Caco-2 (cell line): Measurements from ENCODE around the gene BMERB1. TPM values are rescaled to one million over a fixed set of nuclear protein-coding genes. Genes with fewer than 3 reads are reported as not detected.

Experiments
- BruUV-seq: library from RNA; stranded (reverse); fragments of 400-500 nt; replicated peaks from 2 replicates; lab custom pipeline; 2021; lab: Mats Ljungman, UMichigan
- CTCF ChIA-PET: fragments of 300-600 bp; sonication (Branson Sonifier 250); formaldehyde crosslinking; loops from one replicate; lab custom pipeline; 2022; ENCODE audit warnings: antibody characterized with exemption; lab: Charles Lee
- POLR2A ChIA-PET: fragments of 300-600 bp; sonication (Branson Sonifier 250); formaldehyde crosslinking; loops from one replicate; lab custom pipeline; 2022; ENCODE audit warnings: antibody characterized with exemption; lab: Charles Lee
- DNase-seq, 2 experiments: peaks; one replicate each; pipeline versions ENCODE4 v3.0.0 to v3.0.0-alpha.2; 2020 to 2022
- H3K27me3 ChIP-seq: replicated peaks from 2 replicates; pipeline ENCODE4 v1.6.0; 2011; ENCODE audit warnings: low read length; ENCODE audit not compliant: control insufficient read depth, insufficient read depth
- H3K36me3 ChIP-seq: 2 replicates; pipeline ENCODE4 v1.5.1; 2011; ENCODE audit warnings: low read length; ENCODE audit not compliant: control insufficient read depth, insufficient read depth
- H3K4me1 ChIP-seq: fragments of 250-450 bp; sonication (Bioruptor Pico); 2 replicates; pipeline ENCODE4 v1.5.1; 2020; ENCODE audit warnings: mild to moderate bottlenecking
- H3K4me3 ChIP-seq: 2 replicates; pipeline ENCODE4 v1.5.1; 2011; ENCODE audit warnings: low read depth, mild to moderate bottlenecking, control low read depth, low read length
- H3K9me3 ChIP-seq: fragments of 250-450 bp; sonication (Bioruptor Pico); 2 replicates; pipeline ENCODE4 v1.5.1; 2020; ENCODE audit warnings: mild to moderate bottlenecking, moderate library complexity
- H3K27ac Mint-ChIP-seq: one replicate; pipeline ENCODE4 v1.8.0; 2022; ENCODE audit warnings: mixed read lengths; ENCODE audit not compliant: unreplicated experiment
- H3K27me3 Mint-ChIP-seq: one replicate; pipeline ENCODE4 v1.8.0; 2022; ENCODE audit warnings: mixed read lengths; ENCODE audit not compliant: insufficient read depth, unreplicated experiment
- H3K36me3 Mint-ChIP-seq: one replicate; pipeline ENCODE4 v1.8.0; 2022; ENCODE audit warnings: mild to moderate bottlenecking, mixed read lengths; ENCODE audit not compliant: insufficient read depth, unreplicated experiment
- H3K4me1 Mint-ChIP-seq: one replicate; pipeline ENCODE4 v1.8.0; 2022; ENCODE audit warnings: low read depth, mixed read lengths; ENCODE audit not compliant: unreplicated experiment
- H3K4me3 Mint-ChIP-seq: one replicate; pipeline ENCODE4 v1.8.0; 2022; ENCODE audit warnings: mild to moderate bottlenecking, moderate library complexity, mixed read lengths; ENCODE audit not compliant: unreplicated experiment
- H3K9me3 Mint-ChIP-seq: one replicate; pipeline ENCODE4 v1.8.0; 2022; ENCODE audit warnings: mixed read lengths; ENCODE audit not compliant: unreplicated experiment
- intact Hi-C: fragments of 100-400 bp; cut with micrococcal nuclease; formaldehyde crosslinking; loops from one replicate; pipeline ENCODE4 v1.10.0; 2022; ENCODE audit not compliant: unreplicated experiment
- total RNA-seq: library from RNA; stranded (reverse); gene quantifications from 2 replicates; pipeline ENCODE4 v1.2.3, GENCODE V29; 2022
- TF ChIP-seq, protein P1 (sequence below), 2 experiments: fragments of 200-600 bp in 1 of 2; IDR thresholded peaks; 1 replicate in 1 of 2; 2 replicates in 1 of 2; pipeline versions ENCODE4 v1.5.1 to v1.8.0; 2011 to 2022; ENCODE audit warnings: antibody characterized with exemption in 1 of 2, control low read depth in 1 of 2, inconsistent platforms in 1 of 2, low read depth in 1 of 2, low read length in 1 of 2, mild to moderate bottlenecking in 1 of 2, moderate library complexity in 1 of 2; ENCODE audit not compliant: insufficient read depth in 1 of 2, severe bottlenecking in 1 of 2, unreplicated experiment in 1 of 2

Gene BMERB1
- total RNA-seq, 1 experiment from 2014 or later: not detected

DNA sequence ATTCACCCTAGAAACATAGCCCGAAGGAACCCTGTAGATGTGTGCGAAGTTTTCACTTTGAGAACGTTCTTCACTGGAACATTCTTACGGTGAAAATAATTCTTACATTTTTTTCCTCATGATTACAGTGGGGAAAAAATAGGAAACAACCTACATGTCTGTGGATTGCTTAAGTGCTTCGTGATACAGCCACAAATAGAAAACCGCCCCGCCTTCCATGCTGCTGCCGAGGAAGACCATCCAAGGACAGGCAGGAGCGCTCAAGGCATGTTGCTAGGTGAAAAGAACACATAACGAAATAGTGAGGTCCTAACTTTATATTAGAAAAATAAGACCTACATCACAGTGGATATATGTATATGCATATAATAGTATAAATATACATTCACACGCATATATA, 78.8 kb downstream of the BMERB1 start:
- Histone ChIP-seq H3K27me3 (no peaks in the 10 kb centered on the region), H3K36me3 (no peaks in the 10 kb centered on the region), H3K4me1 (no peaks in the 10 kb centered on the region), H3K9me3 (no peaks in the 10 kb centered on the region), H3K4me3 (no peak overlapping the region)
- H3K27ac Mint-ChIP-seq: no peak overlapping the region
- POLR2A ChIA-PET: no interaction called here
- TF ChIP-seq, protein P1, sequence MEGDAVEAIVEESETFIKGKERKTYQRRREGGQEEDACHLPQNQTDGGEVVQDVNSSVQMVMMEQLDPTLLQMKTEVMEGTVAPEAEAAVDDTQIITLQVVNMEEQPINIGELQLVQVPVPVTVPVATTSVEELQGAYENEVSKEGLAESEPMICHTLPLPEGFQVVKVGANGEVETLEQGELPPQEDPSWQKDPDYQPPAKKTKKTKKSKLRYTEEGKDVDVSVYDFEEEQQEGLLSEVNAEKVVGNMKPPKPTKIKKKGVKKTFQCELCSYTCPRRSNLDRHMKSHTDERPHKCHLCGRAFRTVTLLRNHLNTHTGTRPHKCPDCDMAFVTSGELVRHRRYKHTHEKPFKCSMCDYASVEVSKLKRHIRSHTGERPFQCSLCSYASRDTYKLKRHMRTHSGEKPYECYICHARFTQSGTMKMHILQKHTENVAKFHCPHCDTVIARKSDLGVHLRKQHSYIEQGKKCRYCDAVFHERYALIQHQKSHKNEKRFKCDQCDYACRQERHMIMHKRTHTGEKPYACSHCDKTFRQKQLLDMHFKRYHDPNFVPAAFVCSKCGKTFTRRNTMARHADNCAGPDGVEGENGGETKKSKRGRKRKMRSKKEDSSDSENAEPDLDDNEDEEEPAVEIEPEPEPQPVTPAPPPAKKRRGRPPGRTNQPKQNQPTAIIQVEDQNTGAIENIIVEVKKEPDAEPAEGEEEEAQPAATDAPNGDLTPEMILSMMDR (IDR thresholded peaks at IDR 0.05; ENCODE audit: insufficient read depth in 1 of 2, low read depth in 1 of 2, low read length in 1 of 2, severe bottlenecking in 1 of 2, unreplicated experiment in 1 of 2): no peak
- H3K4me1 Mint-ChIP-seq: peaks cover 6% of the 10 kb centered on the region
- peaks cover 3% of the 10 kb centered on the region for H3K27me3 Mint-ChIP-seq
- no TSS peak for BruUV-seq
- H3K36me3 Mint-ChIP-seq: no peaks in the 10 kb centered on the region
- no peak for DNase-seq
- H3K9me3 Mint-ChIP-seq: no peaks in the 10 kb centered on the region
- intact Hi-C loops: no loop called here
- CTCF ChIA-PET: no interaction called here
- H3K4me3 Mint-ChIP-seq: no peak overlapping the region

DNA sequence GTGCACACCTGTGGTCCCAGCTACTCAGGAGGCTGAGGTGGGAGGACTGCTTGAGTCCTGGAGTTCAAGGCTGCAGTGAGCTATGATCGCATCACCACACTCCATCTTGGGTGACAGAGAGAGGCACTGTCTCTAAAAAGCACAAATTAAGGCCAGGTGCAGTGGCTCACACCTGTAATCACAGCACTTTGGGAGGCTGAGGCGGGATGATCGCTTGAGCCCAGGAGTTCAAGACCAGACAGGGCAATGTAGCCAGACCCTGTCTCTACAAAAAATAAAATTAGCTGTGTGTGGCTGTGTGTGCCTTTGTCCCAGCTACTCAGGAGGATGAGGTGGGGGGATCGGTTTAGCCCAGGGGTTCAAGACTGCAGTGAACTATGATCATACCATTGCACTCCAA, 81.6 kb downstream of the BMERB1 start:
- ChIA-PET CTCF (no interaction called here), POLR2A (no interaction called here)
- H3K36me3 ChIP-seq: no peaks in the 10 kb centered on the region
- no peaks in the 10 kb centered on the region for H3K27me3 Mint-ChIP-seq
- peaks cover 4% of the 10 kb centered on the region for H3K4me1 Mint-ChIP-seq
- H3K4me3 ChIP-seq: no peak overlapping the region
- H3K9me3 Mint-ChIP-seq: no peaks in the 10 kb centered on the region
- H3K4me3 Mint-ChIP-seq: no peak overlapping the region
- BruUV-seq: no TSS peak
- H3K27ac Mint-ChIP-seq: no peak overlapping the region
- H3K4me1 ChIP-seq: no peaks in the 10 kb centered on the region
- no peaks in the 10 kb centered on the region for H3K36me3 Mint-ChIP-seq
- no peaks in the 10 kb centered on the region for H3K27me3 ChIP-seq
- intact Hi-C loops: no loop called here
- no peak for DNase-seq
- no peaks in the 10 kb centered on the region for H3K9me3 ChIP-seq
- TF ChIP-seq, protein P1 (IDR thresholded peaks at IDR 0.05; ENCODE audit: insufficient read depth in 1 of 2, low read depth in 1 of 2, low read length in 1 of 2, severe bottlenecking in 1 of 2, unreplicated experiment in 1 of 2): no peak

DNA sequence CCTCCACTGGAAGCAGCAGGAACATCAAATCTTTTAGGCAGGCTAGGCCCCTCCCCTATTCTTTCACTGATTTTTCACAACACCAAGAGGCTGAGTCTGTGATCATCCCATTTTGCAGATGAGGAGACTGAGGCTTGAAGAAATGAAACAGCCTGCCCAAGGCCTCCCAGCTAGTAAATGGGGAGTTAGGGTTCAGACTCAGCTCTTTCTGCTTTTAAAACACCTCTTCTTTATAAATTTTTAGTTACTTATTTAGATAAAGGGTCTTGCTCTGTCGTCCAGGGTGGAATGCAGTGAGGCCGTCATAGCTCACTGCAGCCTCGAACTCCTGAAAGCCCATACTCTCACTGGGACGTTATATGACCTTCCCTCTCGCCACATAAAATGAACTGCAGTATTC, 82.2 kb downstream of the BMERB1 start:
- Mint-ChIP-seq H3K27ac (no peak overlapping the region), H3K4me3 (no peak overlapping the region), H3K36me3 (no peaks in the 10 kb centered on the region), H3K4me1 (no peaks in the 10 kb centered on the region), H3K27me3 (no peaks in the 10 kb centered on the region), H3K9me3 (no peaks in the 10 kb centered on the region)
- ChIA-PET POLR2A (no interaction called here), CTCF (no interaction called here)
- Histone ChIP-seq H3K36me3 (no peaks in the 10 kb centered on the region), H3K9me3 (no peaks in the 10 kb centered on the region), H3K27me3 (no peaks in the 10 kb centered on the region), H3K4me1 (no peaks in the 10 kb centered on the region), H3K4me3 (no peak overlapping the region)
- intact Hi-C loops: no loop called here
- TF ChIP-seq, protein P1 (IDR thresholded peaks at IDR 0.05; ENCODE audit: insufficient read depth in 1 of 2, low read depth in 1 of 2, low read length in 1 of 2, severe bottlenecking in 1 of 2, unreplicated experiment in 1 of 2): no peak
- no TSS peak for BruUV-seq
- DNase-seq: no peak
